Smooth muscle cell (in vitro differentiated cells): ENCODE results near the gene CDH13. TPM values are rescaled to one million over a fixed set of nuclear protein-coding genes. Genes with fewer than 3 reads are reported as not detected.

Experiments used
- DNase-seq: peaks from one replicate; lab custom pipeline; 2025; ENCODE audit not compliant: unreplicated experiment; lab: John Stamatoyannopoulos, UW
- H2AFZ ChIP-seq: fragments of 200-600 bp; sonication (generic); 2 replicates; pipeline ENCODE4 v1.6.0; 2016; ENCODE audit warnings: antibody characterized with exemption, low read depth, mild to moderate bottlenecking
- H3F3A ChIP-seq: fragments of 200-600 bp; sonication (generic); 2 replicates; pipeline ENCODE4 v1.6.0; 2017; ENCODE audit warnings: antibody characterized with exemption, low read depth
- H3K27ac ChIP-seq: fragments of 200-600 bp; sonication (generic); 2 replicates; pipeline ENCODE4 v1.5.1; 2016; ENCODE audit warnings: low read depth, mild to moderate bottlenecking
- H3K27me3 ChIP-seq: fragments of 200-600 bp; sonication (generic); 2 replicates; pipeline ENCODE4 v1.6.1; 2016; ENCODE audit warnings: low read depth, mild to moderate bottlenecking
- H3K36me3 ChIP-seq: fragments of 200-600 bp; sonication (generic); 2 replicates; pipeline ENCODE4 v1.5.1; 2016; ENCODE audit warnings: low read depth
- H3K4me1 ChIP-seq: fragments of 200-600 bp; sonication (generic); 2 replicates; pipeline ENCODE4 v1.5.1; 2016; ENCODE audit warnings: low read depth
- H3K4me2 ChIP-seq: fragments of 200-600 bp; sonication (generic); 2 replicates; pipeline ENCODE4 v1.6.0; 2016; ENCODE audit warnings: mild to moderate bottlenecking
- H3K4me3 ChIP-seq: fragments of 200-600 bp; sonication (generic); 2 replicates; pipeline ENCODE4 v1.5.1; 2016; ENCODE audit warnings: mild to moderate bottlenecking
- H3K79me2 ChIP-seq: fragments of 200-600 bp; sonication (generic); 2 replicates; pipeline ENCODE4 v1.6.0; 2016; ENCODE audit warnings: low read depth, mild to moderate bottlenecking
- H3K9ac ChIP-seq: fragments of 200-600 bp; sonication (generic); 2 replicates; pipeline ENCODE4 v1.6.0; 2016; ENCODE audit warnings: low read depth
- H3K9me3 ChIP-seq: fragments of 200-600 bp; sonication (generic); replicated peaks from 2 replicates; pipeline ENCODE4 v1.5.1; 2016; ENCODE audit warnings: low read depth
- H4K20me1 ChIP-seq: fragments of 200-600 bp; sonication (generic); 2 replicates; pipeline ENCODE4 v1.6.0; 2016; ENCODE audit warnings: low read depth
- WGBS: methylation state at CpG from one replicate; pipeline ENCODE4 v1.1.7; 2016; ENCODE audit warnings: low lambda C conversion rate; 5-methylcytosine and 5-hydroxymethylcytosine counted together
- polyA plus RNA-seq: library from polyadenylated mRNA; unstranded; fragments of >200 nt; fragmentation: Nextera tagmentation; extraction: Ambion mirVana; gene quantifications from 2 replicates; pipeline ENCODE4 v1.2.1, GENCODE V29; 2016
- total RNA-seq: library from RNA; depleted of rRNA; stranded (reverse); fragments of >200 nt; gene quantifications from 2 replicates; pipeline ENCODE4 v1.2.3, GENCODE V29; 2014
- TF ChIP-seq, protein P1 (sequence below): fragments of 200-600 bp; sonication (generic); IDR thresholded peaks from 2 replicates; pipeline ENCODE4 v1.5.1; 2017; ENCODE audit warnings: borderline replicate concordance, mild to moderate bottlenecking, antibody characterized with exemption; ENCODE audit not compliant: insufficient read depth, poor library complexity, severe bottlenecking

The CDH13 gene
- total and polyA plus RNA-seq, 2 experiments from 2014 or later: 12.1 to 32.2 TPM

- TF ChIP-seq, protein P1, sequence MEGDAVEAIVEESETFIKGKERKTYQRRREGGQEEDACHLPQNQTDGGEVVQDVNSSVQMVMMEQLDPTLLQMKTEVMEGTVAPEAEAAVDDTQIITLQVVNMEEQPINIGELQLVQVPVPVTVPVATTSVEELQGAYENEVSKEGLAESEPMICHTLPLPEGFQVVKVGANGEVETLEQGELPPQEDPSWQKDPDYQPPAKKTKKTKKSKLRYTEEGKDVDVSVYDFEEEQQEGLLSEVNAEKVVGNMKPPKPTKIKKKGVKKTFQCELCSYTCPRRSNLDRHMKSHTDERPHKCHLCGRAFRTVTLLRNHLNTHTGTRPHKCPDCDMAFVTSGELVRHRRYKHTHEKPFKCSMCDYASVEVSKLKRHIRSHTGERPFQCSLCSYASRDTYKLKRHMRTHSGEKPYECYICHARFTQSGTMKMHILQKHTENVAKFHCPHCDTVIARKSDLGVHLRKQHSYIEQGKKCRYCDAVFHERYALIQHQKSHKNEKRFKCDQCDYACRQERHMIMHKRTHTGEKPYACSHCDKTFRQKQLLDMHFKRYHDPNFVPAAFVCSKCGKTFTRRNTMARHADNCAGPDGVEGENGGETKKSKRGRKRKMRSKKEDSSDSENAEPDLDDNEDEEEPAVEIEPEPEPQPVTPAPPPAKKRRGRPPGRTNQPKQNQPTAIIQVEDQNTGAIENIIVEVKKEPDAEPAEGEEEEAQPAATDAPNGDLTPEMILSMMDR: no peak
- no peak overlapping the region for H3K4me3 ChIP-seq
- no peak overlapping the region for H3K4me2 ChIP-seq
- H3K27ac ChIP-seq: no peak overlapping the region
- DNase-seq: no peak
- no peaks in the 10 kb centered on the region for H3K9me3 ChIP-seq
- H3K27me3 ChIP-seq: no peaks in the 10 kb centered on the region
- no peak overlapping the region for H2AFZ ChIP-seq
- no peak overlapping the region for H3K9ac ChIP-seq
- no peaks in the 10 kb centered on the region for H4K20me1 ChIP-seq
- WGBS: 92% methylated on average over 6 of the region's 6 CpGs
- peaks cover 4% of the 10 kb centered on the region for H3K4me1 ChIP-seq
- H3K36me3 ChIP-seq: no peaks in the 10 kb centered on the region
- no peaks in the 10 kb centered on the region for H3K79me2 ChIP-seq
- peaks cover 5% of the 10 kb centered on the region for H3F3A ChIP-seq
Observed at GRCh38 chr16:82882226-82882625, 255.5 kb downstream of the CDH13 start.

DNA sequence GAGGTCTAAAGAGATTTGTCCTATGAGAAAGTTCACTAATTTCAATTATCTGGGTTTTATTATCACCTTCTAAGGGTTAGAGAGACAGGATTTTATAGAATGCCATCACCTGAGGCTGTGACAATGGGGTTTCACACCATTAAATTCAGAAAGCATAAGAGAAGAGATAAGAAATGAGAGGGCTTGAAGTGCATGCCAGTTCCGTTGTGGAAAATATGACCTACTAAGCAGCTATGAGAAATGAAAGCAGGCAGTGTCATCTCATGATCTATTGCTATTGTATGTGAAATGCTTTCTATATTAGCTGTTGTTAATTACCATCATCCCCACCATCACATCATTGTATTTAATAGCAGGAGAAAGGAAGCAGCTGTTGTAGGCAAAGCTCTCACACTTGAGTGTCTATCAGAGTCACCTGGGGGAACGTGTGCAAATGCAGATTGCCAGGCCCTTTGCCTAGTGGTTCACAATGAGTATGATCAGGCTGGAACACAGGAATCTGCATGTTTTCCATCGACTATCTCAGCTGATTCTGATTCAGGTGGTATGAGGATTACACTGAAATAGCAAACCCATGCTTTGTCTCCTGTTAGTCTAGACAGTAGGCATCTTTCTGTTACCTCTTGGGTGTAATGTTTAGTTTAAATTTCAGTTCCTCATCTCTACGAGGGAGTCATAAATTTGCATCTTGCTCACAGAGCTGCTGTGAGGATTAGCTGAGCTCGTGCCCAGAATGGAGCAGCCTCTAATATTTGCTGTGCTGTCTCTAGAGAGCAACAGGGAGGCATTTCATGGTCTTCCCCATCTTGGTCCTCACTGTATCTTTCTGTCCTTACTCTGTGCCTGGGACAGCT, 256.4 kb downstream of the CDH13 start:
- Histone ChIP-seq H2AFZ (no peak overlapping the region), H3K9me3 (no peaks in the 10 kb centered on the region), H3K4me1 (peaks cover 2% of the 10 kb centered on the region), H3K4me2 (no peak overlapping the region), H3K36me3 (no peaks in the 10 kb centered on the region), H4K20me1 (no peaks in the 10 kb centered on the region), H3F3A (peaks cover 2% of the 10 kb centered on the region), H3K4me3 (no peak overlapping the region), H3K79me2 (no peaks in the 10 kb centered on the region), H3K27ac (no peak overlapping the region), H3K27me3 (no peaks in the 10 kb centered on the region), H3K9ac (no peak overlapping the region)
- no peak for DNase-seq
- WGBS: 67% methylated on average over 5 of the region's 5 CpGs
- TF ChIP-seq, protein P1: no peak

DNA sequence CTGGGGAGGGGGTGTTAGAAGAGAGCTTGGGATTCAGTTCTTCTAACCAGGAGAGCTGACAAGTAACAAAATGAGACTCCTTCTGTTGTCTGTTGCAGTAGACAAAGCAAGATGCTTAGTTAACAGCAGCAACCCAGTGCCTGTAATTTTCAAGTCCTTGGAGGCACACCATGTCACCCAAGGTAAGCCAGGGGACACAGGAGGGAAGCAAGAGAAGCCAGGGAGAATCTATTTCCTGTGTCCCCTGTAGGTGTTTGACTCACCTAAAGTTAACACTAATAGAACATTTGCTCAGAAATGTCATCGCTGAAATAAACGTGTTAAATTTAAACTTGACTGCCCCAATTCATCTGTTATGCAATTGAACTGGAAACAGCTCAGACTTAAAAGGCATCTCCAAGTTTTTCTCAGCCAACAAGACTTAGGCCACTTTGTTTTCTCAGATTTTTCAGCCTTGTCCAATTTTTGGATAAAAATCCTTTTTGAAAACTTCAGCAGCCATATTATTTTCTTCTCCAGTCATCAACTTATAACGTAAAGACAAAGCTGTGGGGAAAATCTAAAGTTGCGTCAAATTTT, 257.6 kb downstream of the CDH13 start:
- H3K4me3 ChIP-seq: no peak overlapping the region
- no peak for DNase-seq
- no peak overlapping the region for H3K4me2 ChIP-seq
- no peaks in the 10 kb centered on the region for H4K20me1 ChIP-seq
- no peak overlapping the region for H3K27ac ChIP-seq
- no peak overlapping the region for H2AFZ ChIP-seq
- 93% methylated on average over 4 of the region's 4 CpGs for WGBS
- no peaks in the 10 kb centered on the region for H3K36me3 ChIP-seq
- H3F3A ChIP-seq: no peaks in the 10 kb centered on the region
- no peaks in the 10 kb centered on the region for H3K4me1 ChIP-seq
- TF ChIP-seq, protein P1: no peak
- H3K27me3 ChIP-seq: no peaks in the 10 kb centered on the region
- no peaks in the 10 kb centered on the region for H3K9me3 ChIP-seq
- H3K79me2 ChIP-seq: no peaks in the 10 kb centered on the region
- H3K9ac ChIP-seq: no peak overlapping the region

GRCh38 chr16:82886146-82886545, 259.4 kb downstream of the CDH13 start:
- TF ChIP-seq, protein P1: no peak
- no peak overlapping the region for H3K4me3 ChIP-seq
- H3K4me1 ChIP-seq: no peaks in the 10 kb centered on the region
- H3F3A ChIP-seq: no peaks in the 10 kb centered on the region
- H3K79me2 ChIP-seq: no peaks in the 10 kb centered on the region
- H3K27ac ChIP-seq: no peak overlapping the region
- H2AFZ ChIP-seq: no peak overlapping the region
- 92% methylated on average over 2 of the region's 2 CpGs for WGBS
- no peaks in the 10 kb centered on the region for H4K20me1 ChIP-seq
- H3K36me3 ChIP-seq: no peaks in the 10 kb centered on the region
- no peaks in the 10 kb centered on the region for H3K27me3 ChIP-seq
- DNase-seq: no peak
- no peak overlapping the region for H3K4me2 ChIP-seq
- no peak overlapping the region for H3K9ac ChIP-seq
- H3K9me3 ChIP-seq: no peaks in the 10 kb centered on the region
